Esophagus mucosa (tissue), 1 donor: ENCODE measurements around the gene P4HTM. TPM values are rescaled to one million over a fixed set of nuclear protein-coding genes. Genes with fewer than 3 reads are reported as not detected.

Experiments used
- ATAC-seq: fragments of 200-7000 bp; cut with Tn5 transposase; one replicate; pipeline ENCODE4 v1.9.1; 2020
- total RNA-seq: library from RNA; stranded (reverse); gene quantifications from one replicate; pipeline ENCODE4 v1.2.4, GENCODE V29; 2023
- donor health status: DM: yes; HTN: yes; CAD: no.

P4HTM gene, protein sequence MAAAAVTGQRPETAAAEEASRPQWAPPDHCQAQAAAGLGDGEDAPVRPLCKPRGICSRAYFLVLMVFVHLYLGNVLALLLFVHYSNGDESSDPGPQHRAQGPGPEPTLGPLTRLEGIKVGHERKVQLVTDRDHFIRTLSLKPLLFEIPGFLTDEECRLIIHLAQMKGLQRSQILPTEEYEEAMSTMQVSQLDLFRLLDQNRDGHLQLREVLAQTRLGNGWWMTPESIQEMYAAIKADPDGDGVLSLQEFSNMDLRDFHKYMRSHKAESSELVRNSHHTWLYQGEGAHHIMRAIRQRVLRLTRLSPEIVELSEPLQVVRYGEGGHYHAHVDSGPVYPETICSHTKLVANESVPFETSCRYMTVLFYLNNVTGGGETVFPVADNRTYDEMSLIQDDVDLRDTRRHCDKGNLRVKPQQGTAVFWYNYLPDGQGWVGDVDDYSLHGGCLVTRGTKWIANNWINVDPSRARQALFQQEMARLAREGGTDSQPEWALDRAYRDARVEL
- 8.4 TPM for total RNA-seq

DNA sequence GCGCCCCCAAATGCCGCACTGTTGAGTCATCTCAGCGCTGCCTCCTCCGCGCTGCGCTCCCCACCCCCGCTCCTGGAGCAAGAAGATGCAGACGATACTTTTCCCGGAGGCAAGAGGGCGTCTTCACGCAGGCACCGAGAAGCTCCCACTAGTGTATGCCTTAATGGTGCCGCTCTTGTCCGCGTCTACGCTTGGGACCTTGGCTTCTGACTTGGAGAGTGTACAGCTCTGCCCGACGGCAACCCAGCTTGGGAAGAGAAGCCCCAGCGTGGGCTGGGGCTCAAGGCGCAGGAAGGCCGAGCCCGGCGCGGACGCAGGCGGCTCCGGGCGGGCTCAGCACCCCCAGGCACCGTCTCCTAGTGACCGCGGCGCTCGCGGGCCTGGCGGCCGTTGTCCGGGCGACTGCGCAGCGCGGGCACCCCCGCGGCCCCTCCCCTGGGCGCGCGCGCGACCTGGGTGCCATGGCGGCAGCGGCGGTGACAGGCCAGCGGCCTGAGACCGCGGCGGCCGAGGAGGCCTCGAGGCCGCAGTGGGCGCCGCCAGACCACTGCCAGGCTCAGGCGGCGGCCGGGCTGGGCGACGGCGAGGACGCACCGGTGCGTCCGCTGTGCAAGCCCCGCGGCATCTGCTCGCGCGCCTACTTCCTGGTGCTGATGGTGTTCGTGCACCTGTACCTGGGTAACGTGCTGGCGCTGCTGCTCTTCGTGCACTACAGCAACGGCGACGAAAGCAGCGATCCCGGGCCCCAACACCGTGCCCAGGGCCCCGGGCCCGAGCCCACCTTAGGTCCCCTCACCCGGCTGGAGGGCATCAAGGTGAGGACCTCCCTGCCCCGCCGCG, at the start of gene P4HTM:
Gene P4HTM, plus strand, starts transcription at position 446 of the 840 bp plus-strand sequence. Its CDS starts 16 bp downstream, at position 462.
- ATAC-seq, result peak; percentile 64

DNA sequence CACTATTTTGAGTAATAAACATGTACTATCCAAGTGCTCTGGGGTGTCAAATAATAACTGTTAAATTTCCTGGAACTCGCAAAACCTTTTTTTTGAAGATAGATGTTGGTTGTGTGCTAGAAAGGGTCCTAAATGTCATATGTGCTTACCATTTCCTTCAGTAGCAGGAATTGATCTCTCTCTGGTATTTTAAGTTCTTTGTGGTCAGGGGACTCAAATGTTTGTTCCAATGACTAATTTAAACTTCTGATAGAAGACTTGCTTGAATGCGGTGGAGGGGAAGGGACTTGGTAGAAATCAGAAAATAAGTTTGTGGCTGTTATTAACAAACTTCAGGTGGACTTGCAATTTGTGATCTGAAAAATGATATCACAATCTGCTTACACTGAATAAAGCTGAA, 44.6 kb upstream of the P4HTM start:
- no peak for ATAC-seq

DNA sequence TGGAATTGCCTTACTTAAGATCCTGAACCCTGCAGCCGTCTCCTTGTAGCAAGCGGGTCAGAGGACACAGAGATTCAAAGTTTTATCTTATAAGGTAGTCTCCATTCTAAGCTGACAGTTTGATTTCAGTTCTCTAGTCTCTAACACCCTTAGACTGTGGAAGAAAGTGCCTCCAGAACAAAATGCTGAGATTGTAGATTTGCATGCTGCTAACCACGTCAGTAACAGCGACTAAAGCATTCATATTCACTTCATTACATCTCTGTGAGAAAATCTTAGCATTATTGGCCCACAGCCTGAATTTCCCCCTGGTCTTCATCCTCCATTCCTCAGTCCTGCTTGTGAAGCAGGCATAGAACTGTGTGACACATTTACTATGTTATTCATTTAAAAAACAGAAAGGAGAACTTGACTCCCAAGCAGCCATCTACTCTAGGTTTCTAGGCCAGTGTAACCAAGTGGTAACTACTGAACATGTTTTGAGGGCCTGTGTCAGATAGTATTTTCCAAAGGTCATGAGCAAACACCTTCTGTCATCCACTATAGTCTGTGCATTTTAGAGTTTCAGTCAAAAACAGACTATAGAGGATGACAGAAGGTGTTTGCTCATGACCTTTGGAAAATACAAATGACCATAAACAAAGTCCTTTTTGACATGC, 44.0 kb upstream of the P4HTM start:
- ATAC-seq, result no peak

DNA sequence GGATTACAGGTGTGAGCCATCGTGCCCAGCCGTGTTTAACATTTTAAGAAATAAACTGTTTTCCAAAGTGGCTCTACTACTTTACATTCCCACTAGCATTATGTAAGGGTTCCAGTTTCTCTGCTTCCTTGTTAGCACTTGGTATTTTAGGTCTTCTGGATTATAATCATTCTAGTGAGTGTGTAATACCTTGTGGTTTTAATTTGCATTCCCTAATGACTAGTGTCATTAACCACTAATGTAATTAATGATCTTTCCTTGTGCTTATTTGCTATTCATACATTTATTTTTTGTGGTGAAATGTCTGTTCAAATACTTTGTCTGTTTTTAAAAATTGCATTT, 40.7 kb upstream of the P4HTM start:
- peak; percentile 45 for ATAC-seq

DNA sequence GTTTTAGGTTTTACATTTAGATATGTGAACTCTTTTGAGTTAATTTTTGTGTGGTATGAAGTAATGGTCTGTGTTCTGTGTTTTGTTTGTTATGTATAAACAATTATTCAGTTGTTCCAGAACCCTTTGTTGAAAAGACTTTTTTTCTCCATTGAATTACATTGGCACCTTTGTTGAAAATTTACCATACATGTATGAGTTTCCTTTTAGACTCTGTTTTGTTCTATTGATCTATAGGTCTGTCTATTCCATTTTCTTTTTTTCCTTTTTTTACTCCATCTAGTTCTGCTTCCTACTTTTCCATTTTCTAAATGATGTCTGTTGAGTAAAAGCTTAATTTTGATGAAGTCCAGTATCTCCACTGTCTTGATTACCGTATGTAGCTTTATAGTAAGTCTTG, 40.0 kb upstream of the P4HTM start:
- no peak for ATAC-seq

DNA sequence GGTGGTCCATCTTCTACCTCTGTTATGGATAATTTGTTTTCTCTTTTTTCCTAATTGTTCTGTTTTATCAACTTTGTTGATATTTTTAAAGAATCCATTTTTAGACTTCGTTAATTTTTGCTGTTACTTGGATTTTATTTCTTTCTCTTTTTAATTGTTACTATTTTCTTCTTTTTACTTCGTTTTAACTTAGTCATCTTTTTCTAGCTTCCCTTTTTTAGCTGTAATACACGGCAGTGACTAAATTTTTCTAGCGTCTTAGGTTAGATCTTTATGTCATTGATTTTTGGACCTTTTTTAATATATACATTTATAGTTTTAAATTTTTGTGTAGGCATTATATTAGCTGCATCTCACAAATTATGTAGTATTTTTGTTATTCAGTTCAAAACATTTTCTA, 38.3 kb upstream of the P4HTM start:
- ATAC-seq, result no peak

DNA sequence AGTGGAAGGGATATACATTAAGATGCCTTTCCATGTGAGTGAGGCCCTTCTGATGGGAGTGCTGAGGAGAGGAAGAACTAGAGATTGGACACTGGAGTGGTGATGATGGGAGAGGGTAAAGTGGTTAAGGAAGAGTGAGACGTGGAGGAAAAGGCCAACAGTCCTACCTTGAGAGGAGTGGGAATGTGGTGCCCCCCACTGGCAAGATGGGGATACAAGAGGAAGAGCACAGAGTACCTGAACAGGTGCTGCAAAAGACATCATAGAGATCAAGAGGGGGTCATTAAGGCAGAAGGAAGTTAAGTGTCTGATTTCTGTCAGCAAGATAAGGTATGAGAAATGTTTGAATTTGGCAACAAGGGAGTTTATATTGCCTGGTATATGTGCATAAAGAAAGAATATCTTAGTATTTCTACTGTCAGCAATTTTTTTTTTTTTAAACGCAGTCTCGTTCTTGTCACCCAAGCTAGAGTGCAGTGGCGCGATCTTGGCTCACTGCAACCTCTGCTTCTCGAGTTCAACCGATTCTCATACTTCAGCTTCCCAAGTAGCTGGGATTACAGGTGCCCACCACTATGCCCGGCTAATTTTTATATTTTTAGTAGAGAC, 37.4 kb upstream of the P4HTM start:
- ATAC-seq, result peak; percentile 63

DNA sequence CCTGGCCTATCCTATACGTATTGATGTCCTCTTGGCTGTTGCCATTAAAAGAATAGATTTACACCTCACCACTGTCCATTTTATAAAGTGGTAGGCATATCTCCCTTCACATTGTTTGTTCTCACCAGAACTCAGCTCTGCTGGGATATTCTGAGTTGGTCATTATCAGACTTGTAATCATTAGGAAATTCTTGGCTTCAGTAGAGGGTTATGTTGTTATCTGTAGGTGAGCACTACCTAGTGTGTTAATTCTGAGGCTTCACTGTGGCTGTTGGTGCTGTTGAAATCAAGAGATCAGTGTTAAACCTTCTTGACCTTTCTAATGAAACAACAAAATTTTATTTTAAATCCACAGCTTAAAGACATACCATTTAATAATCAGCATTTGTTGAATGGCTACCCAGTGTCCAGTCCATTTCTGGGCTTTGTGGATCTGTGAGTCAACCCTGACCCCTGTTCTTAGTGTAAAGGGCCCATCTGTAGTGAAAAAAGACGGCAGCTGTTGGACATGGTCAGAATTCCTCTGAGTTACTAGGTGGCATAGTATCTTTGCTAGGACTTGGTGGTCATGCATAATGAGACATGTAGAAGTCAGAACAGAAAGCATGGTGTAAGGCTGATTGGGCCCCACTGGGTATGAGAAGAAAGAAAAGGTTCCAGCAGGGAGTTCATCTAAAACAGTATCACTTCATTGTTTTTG, 32.9 kb upstream of the P4HTM start:
- ATAC-seq, result no peak

DNA sequence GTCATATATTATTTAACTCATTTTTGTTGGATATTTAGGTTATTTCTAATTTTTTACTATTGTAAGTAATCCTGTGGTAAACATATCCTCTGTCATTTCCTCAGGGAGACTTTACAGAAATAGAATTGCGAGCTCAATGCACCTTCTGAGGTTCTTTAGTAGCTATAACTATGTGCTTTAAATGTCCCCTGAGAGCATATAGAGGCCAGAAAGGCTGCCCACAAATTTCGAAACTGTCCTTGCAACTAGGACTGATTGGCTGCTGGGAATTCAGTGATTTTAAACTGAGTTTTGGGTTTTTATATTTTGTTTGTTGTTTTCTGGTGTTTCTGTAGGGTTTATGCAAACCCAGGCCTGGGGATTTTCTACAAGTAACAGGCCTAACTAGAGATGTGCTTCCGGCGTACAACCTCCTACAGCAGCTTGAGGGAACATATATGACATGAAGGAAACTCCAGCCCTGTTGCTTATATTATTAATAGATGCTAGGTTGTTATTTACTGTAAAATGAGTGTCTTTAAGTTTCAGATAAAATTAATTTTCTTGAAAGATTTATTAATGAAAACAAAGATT, 29.1 kb upstream of the P4HTM start:
- ATAC-seq, result no peak

DNA sequence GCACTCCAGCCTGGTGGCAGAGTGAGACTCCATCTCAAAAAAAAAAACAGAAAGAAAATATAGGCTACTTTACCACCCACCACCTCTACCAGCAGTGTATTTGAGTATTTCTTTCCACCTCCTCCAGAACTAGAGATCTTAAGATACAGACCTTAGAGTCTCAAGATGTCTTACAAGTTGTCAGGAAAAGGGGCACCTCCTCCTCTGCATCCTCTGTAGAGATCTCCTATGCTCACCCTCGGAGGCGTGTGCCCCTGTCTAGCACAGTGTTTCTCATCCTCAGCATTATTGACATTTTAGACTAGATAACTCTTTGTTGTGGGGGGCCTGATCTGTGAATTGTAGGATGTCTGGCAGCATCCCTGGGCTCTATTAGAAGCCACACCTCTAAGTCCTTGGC, 27.7 kb upstream of the P4HTM start:
- ATAC-seq, result no peak

DNA sequence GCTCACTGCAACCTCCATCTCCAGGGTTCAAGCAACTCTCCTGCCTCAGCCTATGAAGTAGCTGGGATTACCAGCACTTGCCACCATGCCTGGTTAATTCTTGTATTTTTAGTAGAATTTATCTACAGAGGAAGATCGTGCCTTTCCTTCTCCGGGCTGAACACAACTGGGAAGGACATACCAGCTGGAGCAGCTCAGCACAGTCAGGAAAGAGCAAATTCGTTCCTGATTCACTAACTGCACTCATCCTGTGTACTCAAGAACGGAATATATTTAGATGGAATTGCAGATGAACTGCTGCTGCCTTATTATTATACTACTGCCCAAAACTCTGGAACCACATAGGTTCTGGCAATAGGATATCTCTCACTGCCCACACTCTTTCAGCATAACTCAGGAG, 27.1 kb upstream of the P4HTM start:
- no peak for ATAC-seq

DNA sequence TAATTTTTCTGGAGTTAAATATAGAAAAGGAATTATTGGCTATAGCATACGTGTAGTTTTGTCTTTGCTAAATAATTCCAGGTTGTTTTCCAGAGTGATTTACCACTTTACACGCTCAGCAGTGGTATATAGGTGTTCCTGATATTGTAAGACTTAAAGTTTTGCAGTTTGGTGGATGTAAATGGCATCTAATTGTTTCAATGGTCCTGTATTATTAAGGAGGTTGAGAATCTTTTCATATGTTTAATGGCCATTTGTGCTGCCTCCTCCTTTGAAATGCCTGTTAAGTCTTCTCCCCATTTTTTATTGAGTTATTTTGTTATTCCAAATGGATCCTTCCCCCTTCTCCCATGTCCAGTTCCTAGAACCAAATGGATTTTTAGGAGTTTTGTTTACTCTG, 26.4 kb upstream of the P4HTM start:
- ATAC-seq, result no peak

DNA sequence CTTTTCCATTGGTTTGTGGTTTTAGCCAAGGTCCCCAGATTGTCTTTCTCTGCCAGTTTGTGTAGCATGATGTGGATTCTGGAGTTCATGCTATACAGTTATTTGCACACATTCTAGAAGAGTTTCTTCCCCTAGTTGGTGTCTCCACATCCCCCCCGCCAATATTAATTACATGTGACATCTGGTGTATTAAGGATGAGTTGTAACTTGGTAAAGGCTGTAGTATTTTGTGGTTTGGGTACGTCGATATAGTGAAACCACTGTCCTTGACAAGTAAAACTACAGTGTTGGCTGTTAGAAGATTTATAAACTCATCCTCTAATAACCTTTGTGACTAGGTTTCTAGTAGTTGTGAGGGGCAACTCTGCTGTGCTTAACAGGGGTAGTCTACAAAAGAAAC, 23.7 kb upstream of the P4HTM start:
- no peak for ATAC-seq

DNA sequence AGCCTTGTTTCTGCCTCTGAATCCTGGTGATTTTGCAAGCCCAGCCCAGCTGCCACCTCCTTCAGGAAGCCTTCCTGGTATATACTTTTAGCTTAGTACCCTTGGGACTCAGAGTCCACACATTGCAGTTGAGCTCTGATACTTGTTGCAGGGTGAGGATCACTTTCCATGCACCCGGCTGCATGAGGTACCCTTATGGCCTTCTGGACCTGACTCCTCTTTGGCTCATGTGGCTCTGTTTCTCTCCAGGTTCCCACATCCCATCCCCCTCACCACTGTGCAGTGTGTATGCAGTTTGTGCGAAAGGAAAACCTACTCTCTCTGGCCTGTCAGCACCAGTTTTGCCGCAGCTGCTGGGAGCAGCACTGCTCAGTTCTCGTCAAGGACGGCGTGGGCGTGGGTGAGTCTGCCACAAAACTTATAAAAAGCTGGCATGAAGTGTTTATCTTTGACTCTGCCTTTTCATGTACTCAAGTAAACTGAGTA, 23.1 kb upstream of the P4HTM start:
- ATAC-seq, result peak; percentile 59

DNA sequence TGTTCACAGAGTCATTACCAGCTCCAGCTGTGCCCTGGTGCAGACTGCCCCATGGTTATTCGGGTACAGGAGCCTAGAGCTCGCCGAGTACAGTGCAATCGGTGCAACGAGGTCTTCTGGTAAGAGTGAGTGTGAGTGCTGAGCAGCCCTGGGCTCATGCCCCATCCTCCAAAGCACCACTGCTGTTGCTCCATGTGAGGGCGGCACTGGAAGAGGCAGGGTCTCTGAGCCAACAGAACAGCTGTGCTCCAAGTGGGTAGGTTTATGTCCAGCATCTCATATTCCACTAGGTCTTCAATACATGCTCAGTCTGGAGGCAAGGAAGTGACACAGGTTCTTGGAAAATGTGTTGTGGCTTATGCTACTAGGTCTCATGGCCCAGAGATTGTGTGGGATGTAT, 19.5 kb upstream of the P4HTM start:
- no peak for ATAC-seq

DNA sequence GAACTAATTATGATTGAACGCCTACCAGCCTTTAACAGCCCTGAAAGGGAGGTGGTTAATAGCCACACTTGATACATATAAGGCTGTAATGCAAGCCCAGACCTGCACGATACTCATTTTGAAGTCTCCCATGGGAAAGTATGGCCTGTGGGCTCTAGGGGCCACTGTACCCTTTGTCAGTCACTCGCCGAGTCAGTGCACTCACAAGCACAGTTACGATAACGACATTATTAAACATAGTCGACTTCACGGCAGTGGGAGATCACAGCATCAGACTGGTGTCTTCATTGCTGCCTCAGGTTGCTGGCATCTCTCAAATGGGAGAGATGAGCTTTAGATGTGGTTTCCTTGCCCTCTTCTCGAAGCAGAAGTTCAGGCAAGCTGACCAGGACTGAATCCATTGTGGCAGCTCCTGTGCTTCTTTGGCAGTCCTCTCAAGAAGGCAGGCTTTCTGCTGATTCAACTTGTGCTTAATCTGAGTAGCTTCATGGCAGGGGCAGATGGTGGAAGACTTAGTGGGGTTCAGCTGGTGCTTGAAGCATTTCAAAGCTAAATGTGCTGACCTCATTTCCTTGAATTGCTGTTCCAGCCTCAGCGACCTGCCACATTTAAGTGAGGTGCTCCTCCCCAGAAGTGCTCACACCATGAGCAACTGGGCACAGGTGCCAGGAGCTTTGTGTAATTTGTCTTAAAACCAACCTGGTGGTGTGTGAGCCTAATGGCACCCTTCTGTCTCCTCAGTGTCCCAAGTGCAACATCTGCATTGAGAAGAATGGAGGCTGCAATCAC, 15.8 kb upstream of the P4HTM start:
- no peak for ATAC-seq

DNA sequence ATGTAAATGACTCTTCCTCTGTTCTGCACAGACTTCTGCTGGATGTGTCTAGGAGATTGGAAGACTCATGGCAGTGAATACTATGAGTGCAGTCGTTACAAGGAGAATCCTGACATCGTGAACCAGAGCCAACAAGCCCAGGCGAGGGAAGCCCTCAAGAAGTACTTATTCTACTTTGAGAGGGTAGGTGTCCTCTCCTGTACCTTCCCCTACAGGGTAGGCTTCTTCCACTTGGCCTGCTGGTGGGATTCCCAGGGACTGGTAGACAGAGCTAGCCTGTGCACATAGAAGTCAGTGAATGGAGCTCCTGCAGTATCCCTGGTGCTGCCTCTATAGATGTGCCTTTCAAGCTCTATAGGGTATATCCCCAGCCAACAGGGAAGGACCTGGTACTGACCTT, 10.6 kb upstream of the P4HTM start:
- no peak for ATAC-seq

DNA sequence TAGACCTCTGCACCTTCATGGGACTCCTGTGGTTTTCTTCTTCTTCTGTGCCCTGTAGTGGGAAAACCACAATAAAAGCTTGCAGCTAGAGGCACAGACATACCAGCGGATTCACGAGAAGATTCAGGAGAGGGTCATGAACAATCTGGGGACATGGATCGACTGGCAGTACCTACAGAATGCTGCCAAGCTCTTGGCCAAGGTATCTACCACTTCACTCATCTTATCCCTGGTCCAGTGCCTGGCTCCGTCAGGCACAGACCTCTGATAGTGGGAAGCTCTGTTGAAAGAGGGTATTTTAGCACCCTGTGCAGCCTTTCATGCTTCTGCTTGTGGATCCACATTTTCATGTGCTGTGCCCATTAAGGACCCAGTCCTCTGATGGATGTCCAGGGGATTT, 9.7 kb upstream of the P4HTM start:
- no peak for ATAC-seq

DNA sequence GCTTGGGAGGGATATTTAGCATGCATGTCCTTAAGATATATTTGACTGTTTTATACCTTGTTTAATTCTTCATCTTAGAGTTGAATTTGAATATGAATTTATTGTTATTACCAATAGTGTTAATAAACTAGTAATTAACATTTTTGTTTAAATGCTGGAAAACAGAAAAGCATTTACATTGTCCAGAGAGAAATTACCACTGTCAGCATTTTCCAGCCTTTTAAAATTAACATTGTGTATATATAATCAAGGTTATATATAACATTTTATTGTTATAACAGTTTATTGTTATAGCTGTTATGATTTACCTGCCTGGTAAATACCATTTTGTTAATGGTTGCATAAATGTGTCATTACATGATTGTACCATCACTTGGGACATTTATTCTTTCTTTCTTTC, 8.0 kb upstream of the P4HTM start:
- ATAC-seq, result no peak

DNA sequence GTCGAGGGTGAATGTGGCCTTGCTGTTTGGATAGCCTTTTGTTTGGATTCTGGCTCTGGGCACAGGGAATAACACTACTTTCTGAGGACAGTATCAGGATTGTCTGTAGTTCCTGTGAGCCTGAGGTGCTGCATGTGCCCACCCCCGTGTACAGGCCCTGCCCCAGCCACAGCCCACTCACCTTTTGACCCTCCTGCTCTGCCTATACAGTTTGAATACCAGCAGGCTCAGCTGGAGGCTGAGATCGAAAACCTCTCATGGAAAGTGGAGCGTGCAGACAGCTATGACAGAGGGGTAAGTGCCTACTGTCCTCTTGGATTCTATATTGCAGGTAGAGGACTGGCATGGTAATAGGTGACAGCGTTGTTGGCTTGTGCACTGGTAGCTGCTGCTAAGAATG, 7.4 kb upstream of the P4HTM start:
- no peak for ATAC-seq

DNA sequence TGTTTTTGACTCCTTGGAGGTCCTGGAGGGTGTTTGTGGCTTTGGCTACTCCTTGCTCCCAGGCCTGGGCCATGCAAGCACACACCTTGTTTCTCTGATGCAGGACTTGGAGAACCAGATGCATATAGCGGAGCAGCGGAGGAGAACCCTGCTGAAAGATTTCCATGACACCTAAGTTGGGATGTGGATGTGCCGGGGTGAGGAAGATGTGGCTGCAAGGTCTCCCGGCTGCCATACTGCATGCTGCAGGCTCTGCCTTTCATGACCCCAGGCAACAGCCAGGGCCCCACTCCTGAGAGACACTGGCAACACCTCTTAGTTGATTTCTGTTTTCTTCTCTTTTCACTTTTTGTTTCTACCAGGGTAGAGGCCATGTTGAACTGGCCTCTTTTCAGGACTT, 6.9 kb upstream of the P4HTM start:
- no peak for ATAC-seq
